ENCODE results near the gene FSTL4. TPM values are rescaled to one million over a fixed set of nuclear protein-coding genes. Genes with fewer than 3 reads are reported as not detected.

FSTL4 gene
- polyA plus RNA-seq, 1 donor (not counting 4 experiments of a cell fraction or from before 2014, with no cell fraction given): 1.7 TPM

- no peak overlapping the region for H3K27ac ChIP-seq (ENCODE audit: control insufficient read depth, insufficient read depth, low read length)
- no peak for FAIRE-seq
- no peak overlapping the region for H3K4me3 ChIP-seq (ENCODE audit: control insufficient read depth in 2 of 3, extremely low read depth in 1 of 3, insufficient read depth in 2 of 3, low read depth in 1 of 3, low read length in 3 of 3)
- H3K4me2 ChIP-seq (ENCODE audit: control insufficient read depth, extremely low read depth, insufficient read depth, low read depth, low read length): no peak overlapping the region
- H3K4me1 ChIP-seq (ENCODE audit: control insufficient read depth, extremely low read depth, insufficient read depth, low read length): peaks cover 6% of the 10 kb centered on the region
- DNase-seq (ENCODE audit: low read depth, low spot score): no peak
- H2AFZ ChIP-seq (ENCODE audit: control insufficient read depth, low read length): no peak overlapping the region
- H3K79me2 ChIP-seq (ENCODE audit: control insufficient read depth, insufficient read depth, low read length): no peaks in the 10 kb centered on the region
- H3K9ac ChIP-seq (ENCODE audit: control insufficient read depth, extremely low read depth, insufficient read depth, low read length): no peak overlapping the region
- no peaks in the 10 kb centered on the region for H3K9me3 ChIP-seq (ENCODE audit: control insufficient read depth, low read depth, low read length)
- H3K9me1 ChIP-seq (ENCODE audit: control insufficient read depth, extremely low read depth, insufficient read depth, low read length): no peaks in the 10 kb centered on the region
- no peaks in the 10 kb centered on the region for H3K36me3 ChIP-seq (ENCODE audit: control insufficient read depth in 2 of 2, extremely low read depth in 1 of 2, insufficient read depth in 2 of 2, low read length in 2 of 2)
- dilution Hi-C loops (cut with MboI; ENCODE audit: extremely low pct_ligation_motif_present, low sequenced_read_pairs): no loop called here
- TF ChIP-seq, protein P1, sequence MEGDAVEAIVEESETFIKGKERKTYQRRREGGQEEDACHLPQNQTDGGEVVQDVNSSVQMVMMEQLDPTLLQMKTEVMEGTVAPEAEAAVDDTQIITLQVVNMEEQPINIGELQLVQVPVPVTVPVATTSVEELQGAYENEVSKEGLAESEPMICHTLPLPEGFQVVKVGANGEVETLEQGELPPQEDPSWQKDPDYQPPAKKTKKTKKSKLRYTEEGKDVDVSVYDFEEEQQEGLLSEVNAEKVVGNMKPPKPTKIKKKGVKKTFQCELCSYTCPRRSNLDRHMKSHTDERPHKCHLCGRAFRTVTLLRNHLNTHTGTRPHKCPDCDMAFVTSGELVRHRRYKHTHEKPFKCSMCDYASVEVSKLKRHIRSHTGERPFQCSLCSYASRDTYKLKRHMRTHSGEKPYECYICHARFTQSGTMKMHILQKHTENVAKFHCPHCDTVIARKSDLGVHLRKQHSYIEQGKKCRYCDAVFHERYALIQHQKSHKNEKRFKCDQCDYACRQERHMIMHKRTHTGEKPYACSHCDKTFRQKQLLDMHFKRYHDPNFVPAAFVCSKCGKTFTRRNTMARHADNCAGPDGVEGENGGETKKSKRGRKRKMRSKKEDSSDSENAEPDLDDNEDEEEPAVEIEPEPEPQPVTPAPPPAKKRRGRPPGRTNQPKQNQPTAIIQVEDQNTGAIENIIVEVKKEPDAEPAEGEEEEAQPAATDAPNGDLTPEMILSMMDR (optimal IDR thresholded peaks at IDR 0.05 in 1 of 3, IDR thresholded peaks at IDR 0.05 in 1 of 3, conservative IDR thresholded peaks at IDR 0.05 in 1 of 3; ENCODE audit: extremely low read depth in 1 of 3, insufficient read depth in 2 of 3, low read length in 3 of 3): no peak
- TF ChIP-seq EZH2 (IDR thresholded peaks at IDR 0.05; ENCODE audit: low read length): no peak
- H4K20me1 ChIP-seq (ENCODE audit: control insufficient read depth, extremely low read depth, insufficient read depth, low read length): no peaks in the 10 kb centered on the region
- H3K27me3 ChIP-seq (ENCODE audit: control insufficient read depth, extremely low read depth, insufficient read depth, low read length): peaks cover 25% of the 10 kb centered on the region
Measured at GRCh38 chr5:133385346-133385745, 227.0 kb downstream of the FSTL4 start.

DNA sequence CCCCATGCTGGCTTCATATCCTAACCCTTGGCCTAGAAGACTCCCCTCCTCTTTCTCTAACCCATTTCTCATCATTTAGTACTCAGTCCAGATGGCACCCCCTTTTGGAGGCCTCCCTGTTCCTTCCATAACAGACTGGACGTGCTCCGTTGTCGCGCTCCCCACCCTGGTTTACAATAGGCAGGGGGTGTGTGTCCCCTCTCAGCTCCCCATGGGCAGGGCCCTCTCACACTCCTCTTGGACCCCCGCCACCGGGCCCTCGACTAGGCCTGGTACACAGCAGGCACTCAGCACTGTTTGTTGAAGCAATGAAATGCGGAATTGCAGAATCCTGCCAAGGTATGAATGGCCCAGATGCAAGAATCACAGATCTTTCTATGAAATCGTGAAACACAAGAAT is 227.4 kb downstream of the FSTL4 start:
- DNase-seq (ENCODE audit: low read depth, low spot score): no peak
- H3K4me2 ChIP-seq (ENCODE audit: control insufficient read depth, extremely low read depth, insufficient read depth, low read depth, low read length): no peak overlapping the region
- dilution Hi-C loops (cut with MboI; ENCODE audit: extremely low pct_ligation_motif_present, low sequenced_read_pairs): no loop called here
- H3K36me3 ChIP-seq (ENCODE audit: control insufficient read depth in 2 of 2, extremely low read depth in 1 of 2, insufficient read depth in 2 of 2, low read length in 2 of 2): no peaks in the 10 kb centered on the region
- H3K9me1 ChIP-seq (ENCODE audit: control insufficient read depth, extremely low read depth, insufficient read depth, low read length): no peaks in the 10 kb centered on the region
- peaks cover 6% of the 10 kb centered on the region for H3K4me1 ChIP-seq (ENCODE audit: control insufficient read depth, extremely low read depth, insufficient read depth, low read length)
- H2AFZ ChIP-seq (ENCODE audit: control insufficient read depth, low read length): no peak overlapping the region
- H3K9ac ChIP-seq (ENCODE audit: control insufficient read depth, extremely low read depth, insufficient read depth, low read length): no peak overlapping the region
- no peaks in the 10 kb centered on the region for H3K9me3 ChIP-seq (ENCODE audit: control insufficient read depth, low read depth, low read length)
- no peaks in the 10 kb centered on the region for H4K20me1 ChIP-seq (ENCODE audit: control insufficient read depth, extremely low read depth, insufficient read depth, low read length)
- FAIRE-seq: no peak
- H3K79me2 ChIP-seq (ENCODE audit: control insufficient read depth, insufficient read depth, low read length): no peaks in the 10 kb centered on the region
- TF ChIP-seq, protein P1 (optimal IDR thresholded peaks at IDR 0.05 in 1 of 3, IDR thresholded peaks at IDR 0.05 in 1 of 3, conservative IDR thresholded peaks at IDR 0.05 in 1 of 3; ENCODE audit: extremely low read depth in 1 of 3, insufficient read depth in 2 of 3, low read length in 3 of 3): no peak
- TF ChIP-seq EZH2 (IDR thresholded peaks at IDR 0.05; ENCODE audit: low read length): no peak
- peaks cover 25% of the 10 kb centered on the region for H3K27me3 ChIP-seq (ENCODE audit: control insufficient read depth, extremely low read depth, insufficient read depth, low read length)
- no peak overlapping the region for H3K4me3 ChIP-seq (ENCODE audit: control insufficient read depth in 2 of 3, extremely low read depth in 1 of 3, insufficient read depth in 2 of 3, low read depth in 1 of 3, low read length in 3 of 3)
- no peak overlapping the region for H3K27ac ChIP-seq (ENCODE audit: control insufficient read depth, insufficient read depth, low read length)

Data from keratinocyte (primary cell).